ENCODE measurements around the gene KDM2A.
"Not testable (repeated sequence)": the region's sequence is repeated elsewhere in the genome, so short reads cannot be mapped to it uniquely, and the experiment has no call there.

Gene KDM2A

DNA sequence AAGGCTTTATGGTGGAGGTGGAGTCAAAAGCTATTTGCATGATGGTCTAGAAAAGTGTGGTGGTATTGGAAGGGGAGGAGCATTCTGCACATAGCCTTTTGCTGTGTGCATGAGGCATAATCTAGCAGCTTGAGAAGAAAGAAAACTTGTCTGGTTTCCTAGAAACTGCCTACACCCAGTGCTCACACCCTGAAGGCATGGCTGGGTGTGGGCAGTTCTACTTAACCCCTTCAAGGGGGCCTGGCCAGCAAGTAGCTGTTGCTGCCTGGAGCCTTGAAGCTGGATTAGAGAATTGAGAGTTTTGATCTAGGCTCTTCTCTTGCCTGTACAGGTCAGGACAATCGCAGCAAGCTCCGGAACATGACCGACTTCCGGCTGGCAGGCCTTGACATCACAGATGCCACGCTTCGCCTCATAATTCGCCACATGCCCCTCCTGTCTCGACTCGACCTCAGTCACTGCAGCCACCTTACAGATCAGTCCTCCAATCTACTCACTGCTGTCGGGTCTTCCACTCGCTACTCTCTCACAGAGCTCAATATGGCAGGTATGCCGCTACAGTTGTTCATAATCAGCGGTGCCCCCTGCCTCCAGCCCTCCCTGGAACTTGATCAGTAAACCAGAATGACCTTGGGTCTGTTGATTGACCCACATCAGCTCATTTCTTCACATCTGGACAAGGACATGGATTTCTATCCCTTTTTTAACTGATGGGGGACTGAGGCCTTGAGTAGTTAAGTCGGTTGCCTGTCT, 135.0 kb downstream of the KDM2A start:
- TF ChIP-seq, protein P1, sequence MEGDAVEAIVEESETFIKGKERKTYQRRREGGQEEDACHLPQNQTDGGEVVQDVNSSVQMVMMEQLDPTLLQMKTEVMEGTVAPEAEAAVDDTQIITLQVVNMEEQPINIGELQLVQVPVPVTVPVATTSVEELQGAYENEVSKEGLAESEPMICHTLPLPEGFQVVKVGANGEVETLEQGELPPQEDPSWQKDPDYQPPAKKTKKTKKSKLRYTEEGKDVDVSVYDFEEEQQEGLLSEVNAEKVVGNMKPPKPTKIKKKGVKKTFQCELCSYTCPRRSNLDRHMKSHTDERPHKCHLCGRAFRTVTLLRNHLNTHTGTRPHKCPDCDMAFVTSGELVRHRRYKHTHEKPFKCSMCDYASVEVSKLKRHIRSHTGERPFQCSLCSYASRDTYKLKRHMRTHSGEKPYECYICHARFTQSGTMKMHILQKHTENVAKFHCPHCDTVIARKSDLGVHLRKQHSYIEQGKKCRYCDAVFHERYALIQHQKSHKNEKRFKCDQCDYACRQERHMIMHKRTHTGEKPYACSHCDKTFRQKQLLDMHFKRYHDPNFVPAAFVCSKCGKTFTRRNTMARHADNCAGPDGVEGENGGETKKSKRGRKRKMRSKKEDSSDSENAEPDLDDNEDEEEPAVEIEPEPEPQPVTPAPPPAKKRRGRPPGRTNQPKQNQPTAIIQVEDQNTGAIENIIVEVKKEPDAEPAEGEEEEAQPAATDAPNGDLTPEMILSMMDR (IDR thresholded peaks at IDR 0.05; ENCODE audit: borderline replicate concordance, insufficient read depth, low read depth, low read length), result no peak
- no peak overlapping the region for H3K4me3 ChIP-seq (ENCODE audit: low read depth, low read length)

DNA sequence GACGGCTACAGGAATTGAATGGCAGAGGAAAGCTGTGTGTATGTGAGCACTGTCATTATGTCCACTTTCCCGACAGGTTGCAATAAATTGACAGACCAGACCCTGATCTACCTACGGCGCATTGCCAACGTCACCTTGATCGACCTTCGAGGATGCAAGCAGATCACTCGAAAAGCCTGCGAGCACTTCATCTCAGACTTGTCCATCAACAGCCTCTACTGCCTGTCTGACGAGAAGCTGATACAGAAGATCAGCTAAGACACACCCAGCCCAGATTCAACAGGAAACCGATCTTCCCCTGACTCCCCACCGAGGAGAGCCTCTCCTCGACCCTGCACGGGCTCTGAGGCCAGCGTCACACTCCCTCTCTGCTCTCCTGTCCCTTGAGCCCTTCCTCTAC, 135.7 kb downstream of the KDM2A start:
- TF ChIP-seq, protein P1 (IDR thresholded peaks at IDR 0.05; ENCODE audit: borderline replicate concordance, insufficient read depth, low read depth, low read length), result no peak

DNA sequence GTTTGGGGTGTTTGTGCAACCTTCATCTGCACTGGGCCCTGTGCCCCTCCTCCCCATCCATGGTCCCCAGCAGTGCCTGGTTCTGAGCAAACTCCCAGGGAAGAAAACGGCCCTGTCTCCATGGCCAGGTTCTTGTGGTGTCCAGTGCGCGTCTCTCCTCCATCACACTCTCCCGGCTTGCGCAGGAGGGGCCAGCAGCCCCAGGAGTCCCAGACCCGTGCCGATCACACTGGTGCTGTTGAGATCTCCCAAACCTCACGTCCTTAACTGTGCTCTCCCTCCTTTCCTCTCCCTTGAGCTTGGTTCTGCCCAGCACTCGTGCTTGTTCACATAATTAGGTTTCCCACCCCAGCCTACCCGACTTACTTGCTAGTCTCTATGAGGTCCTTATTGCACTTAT, 136.3 kb downstream of the KDM2A start:
- TF ChIP-seq, protein P1 (IDR thresholded peaks at IDR 0.05; ENCODE audit: borderline replicate concordance, insufficient read depth, low read depth, low read length), result no peak
- no peak overlapping the region for H3K4me3 ChIP-seq (ENCODE audit: low read depth, low read length)

More for the DNA sequence above, 135.7 kb downstream of the KDM2A start:
- H3K4me3 ChIP-seq (ENCODE audit: low read depth, low read length), result no peak overlapping the region

DNA sequence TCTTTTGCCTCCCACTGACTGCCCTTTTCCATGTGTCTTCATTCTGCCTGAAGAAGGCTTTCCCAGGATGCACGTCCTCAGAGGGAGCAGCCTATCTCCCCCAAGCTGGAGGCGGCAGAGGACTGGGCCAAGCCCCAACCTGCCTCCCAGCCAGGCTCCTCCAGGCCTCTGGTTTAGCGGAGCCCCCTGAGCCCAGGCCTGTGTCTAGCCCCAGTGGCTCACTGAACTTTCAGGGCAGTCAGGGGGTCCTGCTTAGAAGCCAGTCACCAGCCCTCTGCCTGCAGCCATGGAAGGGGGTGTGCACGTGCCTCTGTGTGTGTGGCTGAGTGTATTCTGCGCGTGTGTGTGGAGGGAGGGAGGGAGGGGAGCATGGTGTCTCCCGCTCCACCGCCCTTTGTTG, 136.8 kb downstream of the KDM2A start:
- no peak overlapping the region for H3K4me3 ChIP-seq (ENCODE audit: low read depth, low read length)

DNA sequence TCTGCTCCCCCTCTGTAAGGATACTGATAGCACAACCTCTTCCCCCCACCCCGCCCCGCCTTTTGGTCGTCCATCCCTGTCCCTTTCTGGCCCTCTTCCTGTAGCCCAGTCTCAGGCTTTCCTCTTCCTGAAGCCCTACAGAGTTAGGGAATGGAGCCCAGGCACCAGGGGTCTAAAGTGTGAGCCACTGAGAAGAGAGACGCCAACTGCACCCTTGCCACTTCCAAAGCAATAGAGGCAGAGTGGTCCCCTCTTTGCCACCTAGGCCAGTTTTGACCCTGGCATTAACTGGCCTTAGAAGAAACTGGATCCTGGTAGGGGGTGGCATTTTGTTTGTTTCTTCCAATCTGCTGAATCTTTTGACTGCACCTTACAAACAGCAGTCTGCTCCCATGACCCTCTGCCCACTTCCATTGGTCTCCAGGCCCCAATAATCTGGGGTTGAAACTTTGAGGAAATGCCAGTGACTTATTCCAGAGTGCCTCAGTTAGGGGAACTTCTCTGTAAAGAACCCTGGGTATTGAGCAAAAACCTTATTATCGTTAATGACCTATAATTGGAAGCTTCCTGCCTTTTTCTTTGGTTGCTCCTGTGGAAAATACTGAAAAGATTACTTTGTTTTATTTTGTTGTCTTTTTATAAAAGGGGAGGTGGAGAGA, 137.5 kb downstream of the KDM2A start:
- TF ChIP-seq, protein P1 (IDR thresholded peaks at IDR 0.05; ENCODE audit: borderline replicate concordance, insufficient read depth, low read depth, low read length), result no peak
- no peak overlapping the region for H3K4me3 ChIP-seq (ENCODE audit: low read depth, low read length)

More for the DNA sequence above, 136.8 kb downstream of the KDM2A start:
- TF ChIP-seq, protein P1 (IDR thresholded peaks at IDR 0.05; ENCODE audit: borderline replicate concordance, insufficient read depth, low read depth, low read length), result no peak

DNA sequence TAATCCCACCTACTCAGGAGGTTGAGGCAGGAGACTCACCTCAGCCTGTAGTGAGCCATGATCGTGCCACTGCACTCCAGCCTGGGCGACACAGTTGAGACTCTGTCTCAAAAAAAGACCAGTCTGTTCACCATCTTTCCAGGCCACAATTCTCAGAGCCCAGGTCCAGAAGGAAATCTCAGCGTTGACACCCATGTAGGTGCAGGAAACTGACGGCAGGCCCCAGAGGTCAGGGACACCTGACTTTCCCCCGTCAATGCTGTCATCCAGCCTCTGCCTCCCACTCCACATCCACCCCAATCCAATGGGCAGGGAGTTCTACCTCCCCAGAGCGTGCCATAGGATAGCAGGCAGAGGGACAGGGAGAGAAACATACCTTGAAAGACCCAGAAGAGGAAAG, 141.3 kb downstream of the KDM2A start:
- TF ChIP-seq, protein P1 (IDR thresholded peaks at IDR 0.05; ENCODE audit: borderline replicate concordance, insufficient read depth, low read depth, low read length), result no peak
- no peak overlapping the region for H3K4me3 ChIP-seq (ENCODE audit: low read depth, low read length)

DNA sequence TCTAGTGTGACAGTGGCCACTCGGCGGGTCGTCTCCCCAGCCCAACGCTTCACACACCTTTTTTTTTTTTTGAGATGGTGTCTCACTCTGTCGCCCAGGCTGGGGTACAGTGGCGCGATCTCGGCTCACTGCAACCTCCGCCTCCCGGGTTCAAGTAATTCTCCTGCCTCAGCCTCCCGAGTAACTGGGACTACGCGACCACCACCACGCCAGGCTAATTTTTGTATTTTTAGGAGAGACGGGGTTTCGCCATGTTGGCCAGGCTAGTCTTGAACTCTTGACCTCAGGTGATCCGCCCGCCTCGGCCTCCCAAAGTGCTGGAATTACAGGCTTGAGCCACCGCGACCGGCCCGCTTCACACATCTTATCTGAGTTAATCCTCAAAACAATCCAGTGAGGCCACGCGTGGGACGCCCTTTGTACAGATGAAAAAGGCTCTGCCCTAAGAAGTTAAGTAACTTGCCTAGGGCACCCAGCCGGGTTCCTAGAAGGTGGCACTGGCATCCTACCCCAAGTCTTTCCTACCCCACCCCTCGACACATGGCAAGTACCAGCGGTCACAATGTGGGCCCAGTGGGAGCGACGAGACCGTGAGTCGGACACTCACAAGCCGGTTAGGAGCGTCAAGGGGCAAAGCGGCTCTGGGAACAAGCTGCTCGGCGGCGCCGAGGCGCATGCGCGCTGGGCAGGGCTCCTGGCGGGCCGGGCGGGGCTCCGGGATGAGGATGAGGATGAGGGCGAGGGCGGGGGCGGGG, 142.0 kb downstream of the KDM2A start:
- H3K4me3 ChIP-seq (ENCODE audit: low read depth, low read length), result not testable (repeated sequence)

All from GM12875 (cell line).